Endothelial cell of umbilical vein (primary cell): ENCODE data around the gene TBX2. TPM values are rescaled to one million over a fixed set of nuclear protein-coding genes. Genes with fewer than 3 reads are reported as not detected.

Source experiments
- BruUV-seq: library from RNA; stranded (reverse); fragments of 400-500 nt; replicated peaks from 2 replicates; lab custom pipeline; 2021; lab: Mats Ljungman, UMichigan
- CTCF ChIA-PET: fragments of 300-600, 350-600 bp; sonication (Branson Sonifier 250); formaldehyde crosslinking; loops from one replicate; lab custom pipeline; 2021; ENCODE audit warnings: antibody characterized with exemption, inconsistent platforms; lab: Charles Lee
- POLR2A ChIA-PET: fragments of 300-600, 350-600 bp; sonication (Branson Sonifier 250); formaldehyde crosslinking; loops from one replicate; lab custom pipeline; 2021; ENCODE audit warnings: antibody characterized with exemption, inconsistent platforms; lab: Charles Lee
- DNase-seq: peaks from one replicate; pipeline ENCODE4 v3.0.0-alpha.2; 2011; ENCODE audit warnings: low read depth, low spot score
- FAIRE-seq: peaks from 2 replicates; lab custom pipeline; 2011; peaks lifted over from hg19 to GRCh38; lab: Jason Lieb, UNC
- H2AFZ ChIP-seq: 2 replicates; pipeline ENCODE4 v1.6.0; 2012; ENCODE audit warnings: low read depth, low read length, control low read depth, inconsistent platforms
- H3K27ac ChIP-seq: 2 replicates; pipeline ENCODE4 v1.5.1; 2011; ENCODE audit warnings: low read depth, mild to moderate bottlenecking, control low read depth, low read length, moderate library complexity; ENCODE audit not compliant: insufficient read depth
- H3K27me3 ChIP-seq, 2 experiments: 2 replicates each; pipeline versions ENCODE4 v1.6.0 to v1.6.1; 2011; ENCODE audit warnings: low read length in 2 of 2, mixed read lengths in 1 of 2; ENCODE audit not compliant: control insufficient read depth in 2 of 2, insufficient read depth in 2 of 2
- H3K36me3 ChIP-seq, 2 experiments: 2 replicates in 1 of 2; 3 replicates in 1 of 2; pipeline ENCODE4 v1.5.1; 2011; ENCODE audit warnings: low read length in 2 of 2, mild to moderate bottlenecking in 1 of 2, moderate library complexity in 1 of 2; ENCODE audit not compliant: control insufficient read depth in 2 of 2, insufficient read depth in 2 of 2; ENCODE audit errors: extremely low read depth in 1 of 2
- H3K4me1 ChIP-seq: 3 replicates; pipeline ENCODE4 v1.5.1; 2011; ENCODE audit warnings: mild to moderate bottlenecking, low read length; ENCODE audit not compliant: control insufficient read depth, insufficient read depth; ENCODE audit errors: extremely low read depth
- H3K4me2 ChIP-seq: 2 replicates; pipeline ENCODE4 v1.6.1; 2011; ENCODE audit warnings: low read length, control low read depth, mixed read lengths; ENCODE audit not compliant: insufficient read depth
- H3K4me3 ChIP-seq, 3 experiments: fragments of 200-600 bp in 1 of 3; sonication (generic), shearing (Covaris generic) in 1 of 3; replicated peaks in 1 of 3; 2 replicates each; pipeline ENCODE4 v1.5.1; 2011 to 2016; ENCODE audit warnings: control low read depth in 3 of 3, low read length in 3 of 3, mild to moderate bottlenecking in 2 of 3, inconsistent platforms in 1 of 3, low read depth in 1 of 3, moderate library complexity in 1 of 3; ENCODE audit not compliant: insufficient read depth in 1 of 3
- H3K79me2 ChIP-seq: 2 replicates; pipeline ENCODE4 v1.6.0; 2012; ENCODE audit warnings: low read length, inconsistent platforms; ENCODE audit not compliant: control insufficient read depth, insufficient read depth
- H3K9ac ChIP-seq: replicated peaks from 2 replicates; pipeline ENCODE3; 2011; ENCODE audit warnings: low read length, control low read depth; ENCODE audit not compliant: insufficient read depth; ENCODE audit errors: extremely low read depth
- H3K9me1 ChIP-seq: replicated peaks from 3 replicates; pipeline ENCODE4 v1.6.0; 2011; ENCODE audit warnings: mild to moderate bottlenecking, low read length; ENCODE audit not compliant: control insufficient read depth, insufficient read depth; ENCODE audit errors: extremely low read depth
- H3K9me3 ChIP-seq: replicated peaks from 2 replicates; pipeline ENCODE4 v1.5.1; 2012; ENCODE audit warnings: low read length, inconsistent platforms; ENCODE audit not compliant: control insufficient read depth, insufficient read depth
- H4K20me1 ChIP-seq: replicated peaks from 2 replicates; pipeline ENCODE3; 2011; ENCODE audit warnings: mild to moderate bottlenecking, low read length; ENCODE audit not compliant: control insufficient read depth, insufficient read depth; ENCODE audit errors: extremely low read depth
- CTCF ChIP-seq, 2 donors: IDR thresholded peaks; 1 replicate in 1 of 2; 2 replicates in 1 of 2; pipeline ENCODE4 v1.5.1; 2011; ENCODE audit warnings: low read length in 2 of 2, mild to moderate bottlenecking in 2 of 2, moderate library complexity in 2 of 2, control low read depth in 1 of 2, inconsistent platforms in 1 of 2, low read depth in 1 of 2; ENCODE audit not compliant: insufficient read depth in 1 of 2; ENCODE audit errors: extremely low read depth in 1 of 2
- EZH2 ChIP-seq: IDR thresholded peaks from 2 replicates; pipeline ENCODE4 v1.6.1; 2012; ENCODE audit warnings: borderline replicate concordance, low read depth, mild to moderate bottlenecking, moderate library complexity, low read length, inconsistent platforms; ENCODE audit not compliant: severe bottlenecking
- FOS ChIP-seq: IDR thresholded peaks from 2 replicates; pipeline ENCODE4 v1.6.1; 2011; ENCODE audit warnings: mild to moderate bottlenecking, low read length, moderate library complexity, borderline replicate concordance; ENCODE audit not compliant: insufficient read depth
- JUN ChIP-seq: IDR thresholded peaks from 2 replicates; pipeline ENCODE4 v1.6.1; 2011; ENCODE audit warnings: borderline replicate concordance, low read depth; ENCODE audit not compliant: insufficient read length, insufficient read depth
- MYC ChIP-seq: IDR thresholded peaks from one replicate; pipeline ENCODE4 v1.6.1; 2011; ENCODE audit warnings: mild to moderate bottlenecking, low read depth, low read length
- dilution Hi-C: fragments of 300-500 bp; cut with MboI; formaldehyde crosslinking; loops from one replicate; pipeline ENCODE4 v1.15.0; 2019; ENCODE audit warnings: low sequenced_read_pairs; ENCODE audit not compliant: extremely low pct_ligation_motif_present
- intact Hi-C: fragments of 100-400 bp; cut with micrococcal nuclease; formaldehyde crosslinking; loops from one replicate; pipeline ENCODE4 v1.10.0; 2022
- polyA plus RNA-seq, 4 experiments: library from polyadenylated mRNA; depleted of rRNA in 3 of 4; stranded (reverse) in 3 of 4; unstranded in 1 of 4; fragments of >200 nt; gene quantifications; 2 replicates each; pipeline versions ENCODE4 v1.2.1 to v1.2.3, GENCODE V29; 2011 to 2012; ENCODE audit warnings: missing spikeins in 1 of 4
- total RNA-seq: library from RNA; stranded (reverse); gene quantifications from 2 replicates; pipeline ENCODE4 v1.2.3, GENCODE V29; 2021

The TBX2 gene
- total and polyA plus RNA-seq, 2 donors (not counting 3 experiments of a cell fraction or from before 2014, with no cell fraction given), result not detected

- no peak overlapping the region for H3K27ac ChIP-seq
- no peak for FAIRE-seq
- POLR2A ChIA-PET, result no interaction called here
- H3K4me3 ChIP-seq, result no peak overlapping the region
- H2AFZ ChIP-seq, result no peak overlapping the region
- H3K36me3 ChIP-seq, result no peaks in the 10 kb centered on the region
- no peak for DNase-seq
- no TSS peak for BruUV-seq
- intact Hi-C loops (loop anchor here (1.0 kb wide), 2 partner anchors 406 to 437 kb away; no protein-coding TSS in a partner anchor), dilution Hi-C loops (no loop called here)
- CTCF ChIA-PET, result interaction anchor here (1.4 to 6.4 kb wide), 4 partner anchors 142 to 688 kb away, joined by 3 to 53 read pairs (median 18); no protein-coding TSS in a partner anchor
- no peaks in the 10 kb centered on the region for H4K20me1 ChIP-seq
- H3K79me2 ChIP-seq, result no peaks in the 10 kb centered on the region
- H3K4me1 ChIP-seq, result peaks cover 14% of the 10 kb centered on the region
- H3K9ac ChIP-seq, result no peak overlapping the region
- H3K9me1 ChIP-seq, result no peaks in the 10 kb centered on the region
- no peak overlapping the region for H3K4me2 ChIP-seq
- no peak for TF ChIP-seq MYC
- peak; percentile 86 for TF ChIP-seq EZH2
- TF ChIP-seq CTCF (IDR thresholded peaks at IDR 0.05; ENCODE audit: extremely low read depth in 1 of 2, insufficient read depth in 1 of 2, low read depth in 1 of 2, low read length in 2 of 2), result no peak
- TF ChIP-seq FOS, result no peak
- TF ChIP-seq JUN, result no peak
- H3K27me3 ChIP-seq, result peaks cover 67 to 76% of the 10 kb centered on the region in 2 experiments
- H3K9me3 ChIP-seq, result no peaks in the 10 kb centered on the region
Observed at GRCh38 chr17:61408151-61409041, 8.8 kb downstream of the TBX2 start.
